Measurements from ENCODE around the gene SPEG.

DNA sequence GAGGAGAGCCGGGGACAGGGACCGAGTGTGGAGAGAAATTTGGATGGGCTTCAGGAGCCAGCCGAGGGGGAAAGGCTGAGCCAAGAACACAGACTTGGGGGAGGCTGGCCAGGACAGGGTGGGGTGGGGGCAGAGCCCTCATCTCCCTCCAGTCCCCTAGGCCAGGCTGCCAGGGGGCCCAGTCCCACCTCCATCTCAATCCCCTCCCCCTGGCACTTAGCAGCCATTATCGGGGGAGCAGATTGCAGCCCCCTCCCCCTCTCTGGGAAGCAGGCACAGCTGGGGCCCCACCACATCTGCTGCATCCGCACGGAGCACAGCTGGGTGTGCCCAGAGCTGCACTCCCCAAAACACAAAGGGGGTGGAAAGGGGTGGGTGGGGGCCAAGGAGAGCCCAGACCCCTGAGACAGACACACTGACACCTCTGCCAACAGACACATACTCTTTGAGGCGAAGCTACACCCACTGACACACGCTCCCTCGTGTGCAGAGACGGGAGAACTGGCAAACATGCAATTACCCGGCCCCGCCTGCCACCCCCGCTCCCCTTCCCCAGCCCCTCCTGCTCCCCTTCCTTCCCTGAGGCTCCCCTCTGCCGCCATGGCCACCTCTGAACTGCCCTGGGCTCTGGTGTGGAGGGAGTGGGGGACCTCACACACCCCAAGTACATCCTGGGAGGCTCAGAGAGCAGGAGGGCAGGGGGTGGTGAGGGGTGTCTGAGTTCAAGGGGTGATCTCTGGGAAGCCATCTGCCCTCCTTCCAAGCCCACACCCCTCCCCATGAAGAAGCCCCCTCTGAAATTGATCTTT is 74.5 kb downstream of the SPEG start:
- TF ChIP-seq, protein P1, sequence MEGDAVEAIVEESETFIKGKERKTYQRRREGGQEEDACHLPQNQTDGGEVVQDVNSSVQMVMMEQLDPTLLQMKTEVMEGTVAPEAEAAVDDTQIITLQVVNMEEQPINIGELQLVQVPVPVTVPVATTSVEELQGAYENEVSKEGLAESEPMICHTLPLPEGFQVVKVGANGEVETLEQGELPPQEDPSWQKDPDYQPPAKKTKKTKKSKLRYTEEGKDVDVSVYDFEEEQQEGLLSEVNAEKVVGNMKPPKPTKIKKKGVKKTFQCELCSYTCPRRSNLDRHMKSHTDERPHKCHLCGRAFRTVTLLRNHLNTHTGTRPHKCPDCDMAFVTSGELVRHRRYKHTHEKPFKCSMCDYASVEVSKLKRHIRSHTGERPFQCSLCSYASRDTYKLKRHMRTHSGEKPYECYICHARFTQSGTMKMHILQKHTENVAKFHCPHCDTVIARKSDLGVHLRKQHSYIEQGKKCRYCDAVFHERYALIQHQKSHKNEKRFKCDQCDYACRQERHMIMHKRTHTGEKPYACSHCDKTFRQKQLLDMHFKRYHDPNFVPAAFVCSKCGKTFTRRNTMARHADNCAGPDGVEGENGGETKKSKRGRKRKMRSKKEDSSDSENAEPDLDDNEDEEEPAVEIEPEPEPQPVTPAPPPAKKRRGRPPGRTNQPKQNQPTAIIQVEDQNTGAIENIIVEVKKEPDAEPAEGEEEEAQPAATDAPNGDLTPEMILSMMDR (IDR thresholded peaks at IDR 0.05; ENCODE audit: low read length): no peak
- no peak for TF ChIP-seq EZH2 (IDR thresholded peaks at IDR 0.05; ENCODE audit: borderline replicate concordance, low read length)

Data from OCI-LY1 (cell line).